K562 (cell line): ENCODE measurements around the gene FAM167B. TPM values are rescaled to one million over a fixed set of nuclear protein-coding genes. Genes with fewer than 3 reads are reported as not detected.

ENCODE experiments used
- BCLAF1 ChIP-seq, 2 experiments: fragments of 450-650 bp in 1 of 2; IDR thresholded peaks; 2 replicates each; pipeline ENCODE4 v1.6.1; 2011 to 2017; ENCODE audit warnings: low read depth in 2 of 2, antibody characterized with exemption in 1 of 2, borderline replicate concordance in 1 of 2, low read length in 1 of 2, mild to moderate bottlenecking in 1 of 2, mixed read lengths in 1 of 2; ENCODE audit not compliant: control insufficient read depth in 1 of 2
- DACH1 ChIP-seq: fragments of 450-650 bp; IDR thresholded peaks from 2 replicates; pipeline ENCODE4 v1.6.1; 2018; ENCODE audit not compliant: partially characterized antibody
- DEAF1 ChIP-seq: fragments of 450-650 bp; formaldehyde crosslinking; IDR thresholded peaks from 2 replicates; pipeline ENCODE4 v1.4.0; 2020; ENCODE audit warnings: mild to moderate bottlenecking, moderate library complexity
- IRF2 ChIP-seq: sonication (generic); formaldehyde crosslinking; IDR thresholded peaks from 2 replicates; pipeline ENCODE4 v1.8.1; 2022; ENCODE audit warnings: mild to moderate bottlenecking, missing genetic modification reagents
- KDM4B ChIP-seq, 2 experiments: fragments of 450-650 bp in 1 of 2; sonication (generic) in 1 of 2; IDR thresholded peaks; 2 replicates each; pipeline ENCODE4 v1.6.1; 2016 to 2017; ENCODE audit warnings: borderline replicate concordance in 2 of 2, antibody characterized with exemption in 1 of 2, low read depth in 1 of 2, mild to moderate bottlenecking in 1 of 2
- MITF ChIP-seq: IDR thresholded peaks from 2 replicates; pipeline ENCODE4 v1.6.1; 2014; ENCODE audit warnings: antibody characterized with exemption
- MYNN ChIP-seq, 2 experiments: sonication (generic); formaldehyde crosslinking in 1 of 2; IDR thresholded peaks; 2 replicates each; pipeline versions ENCODE4 v1.5.0 to v1.6.1; 2016 to 2020; ENCODE audit warnings: antibody characterized with exemption in 1 of 2, missing genetic modification reagents in 1 of 2
- NFATC3 ChIP-seq: fragments of 450-650 bp; IDR thresholded peaks from 2 replicates; pipeline ENCODE4 v1.6.1; 2017; ENCODE audit warnings: mild to moderate bottlenecking
- PML ChIP-seq: IDR thresholded peaks from 2 replicates; pipeline ENCODE4 v1.6.1; 2012; ENCODE audit warnings: low read length, inconsistent platforms
- POLR3A ChIP-seq: IDR thresholded peaks from 2 replicates; pipeline ENCODE4 v1.6.1; 2011; ENCODE audit warnings: borderline replicate concordance, mild to moderate bottlenecking, moderate library complexity; ENCODE audit not compliant: insufficient read length, insufficient read depth; ENCODE audit errors: extremely low read depth
- POLR3G ChIP-seq: IDR thresholded peaks from 2 replicates; pipeline ENCODE4 v1.6.1; 2011; ENCODE audit not compliant: insufficient read length, insufficient replicate concordance; ENCODE audit errors: extremely low read depth
- SMARCA5 ChIP-seq: fragments of 450-650 bp; IDR thresholded peaks from 2 replicates; pipeline ENCODE4 v1.6.1; 2016
- ZFP91 ChIP-seq: sonication (generic); formaldehyde crosslinking; IDR thresholded peaks from 2 replicates; pipeline ENCODE4 v1.8.0; 2022; ENCODE audit warnings: mild to moderate bottlenecking, missing genetic modification reagents
- ZNF12 ChIP-seq: sonication (generic); formaldehyde crosslinking; IDR thresholded peaks from 2 replicates; pipeline ENCODE4 v1.4.0; 2020; ENCODE audit warnings: mild to moderate bottlenecking, missing genetic modification reagents
- ZNF436 ChIP-seq: fragments of 250-450, 450-650 bp; sonication (Bioruptor Pico); formaldehyde crosslinking; IDR thresholded peaks from 2 replicates; pipeline ENCODE4 v1.7.0; 2020; ENCODE audit warnings: mild to moderate bottlenecking
- ZNF507 ChIP-seq: conservative IDR thresholded peaks from 2 replicates; pipeline ENCODE4 v1.6.1; 2017; ENCODE audit warnings: missing genetic modification characterization, missing compliant biosample characterization
- ZNF639 ChIP-seq, 2 experiments: fragments of 200-800 bp in 1 of 2; sonication (Bioruptor generic) in 1 of 2; sonication (generic) in 1 of 2; formaldehyde crosslinking in 1 of 2; IDR thresholded peaks in 1 of 2; conservative IDR thresholded peaks in 1 of 2; 2 replicates each; pipeline versions ENCODE4 v1.5.0 to v1.6.1; 2016 to 2020; ENCODE audit warnings: missing compliant biosample characterization in 1 of 2, missing genetic modification characterization in 1 of 2, missing genetic modification reagents in 1 of 2
- polyA plus RNA-seq, 8 experiments: library from polyadenylated mRNA; depleted of rRNA in 4 of 8; stranded (reverse) in 5 of 8; unstranded in 3 of 8; fragments of >200 nt; fragmentation: Nextera tagmentation in 2 of 8; fragmentation: Illumina TruSeq in 1 of 8; extraction: Ambion mirVana in 2 of 8; extraction: Trizol in 1 of 8; gene quantifications; 2 replicates each; pipeline versions ENCODE4 v1.2.1 to v1.2.3, GENCODE V29; 2011 to 2014; ENCODE audit warnings: inconsistent platforms in 1 of 8, missing spikeins in 1 of 8
- total RNA-seq, 7 experiments: library from RNA; depleted of rRNA in 6 of 7; stranded (reverse); fragments of >200 nt in 6 of 7; fragmentation: Illumina TruSeq in 2 of 7; extraction: Trizol in 2 of 7; gene quantifications; 2 replicates each; pipeline versions ENCODE4 v1.2.1 to v1.2.3, GENCODE V29; 2011 to 2021; ENCODE audit warnings: low replicate concordance in 1 of 7

Gene FAM167B
- total and polyA plus RNA-seq, 9 of the 15 experiments (the other 6 are each of a cell fraction or from before 2014, with no cell fraction given), result not detected

- TF ChIP-seq ZNF639 (CRISPR knock-in tag; conservative IDR thresholded peaks at IDR 0.05 in 1 of 2, IDR thresholded peaks at IDR 0.05 in 1 of 2) (peak in 1 of 2 experiments; percentile 74; a peak in 2 of 4 replicates), DEAF1 (CRISPR knock-in tag) (no peak), KDM4B (IDR thresholded peaks at IDR 0.05; ENCODE audit: borderline replicate concordance in 2 of 2, low read depth in 1 of 2) (peak in 1 of 2 experiments; percentile 90; a peak in 2 of 4 replicates), ZNF507 (tag) (no peak), ZNF436 (no peak), MITF (no peak), ZFP91 (CRISPR knock-in tag) (no peak), DACH1 (no peak), POLR3G (no peak), BCLAF1 (IDR thresholded peaks at IDR 0.05; ENCODE audit: borderline replicate concordance in 1 of 2, control insufficient read depth in 1 of 2, low read depth in 2 of 2, low read length in 1 of 2) (no peak; a peak in 1 of 4 replicates), MYNN (IDR thresholded peaks at IDR 0.05) (no peak), MYNN (CRISPR knock-in tag; IDR thresholded peaks at IDR 0.05) (no peak), NFATC3 (no peak), IRF2 (CRISPR knock-in tag) (no peak), ZNF12 (no peak; the same call in 1 of the 2 replicates), POLR3A (no peak), PML (peak; percentile 81; the same call in 1 of the 2 replicates), SMARCA5 (no peak; the same call in 1 of the 2 replicates)
These were observed 24.9 kb upstream of the FAM167B start, which contains the start of the genes EIF3I and TMEM234 (continued) for GRCh38 chr1:32221980-32222755.
